A673 (cell line): ENCODE results near the gene ADGRF1. TPM values are rescaled to one million over a fixed set of nuclear protein-coding genes. Genes with fewer than 3 reads are reported as not detected.

ENCODE experiments used
- BruUV-seq: library from RNA; stranded (reverse); fragments of 400-500 nt; replicated peaks from 2 replicates; lab custom pipeline; 2021; lab: Mats Ljungman, UMichigan
- CTCF ChIA-PET: fragments of 300-600 bp; sonication (Branson Sonifier 250); formaldehyde crosslinking; loops from one replicate; lab custom pipeline; 2022; ENCODE audit warnings: antibody characterized with exemption; lab: Charles Lee
- POLR2A ChIA-PET: fragments of 300-600 bp; sonication (Branson Sonifier 250); formaldehyde crosslinking; loops from one replicate; lab custom pipeline; 2022; ENCODE audit warnings: antibody characterized with exemption; ENCODE audit not compliant: low non-redundant PET; lab: Charles Lee
- DNase-seq: peaks from one replicate; pipeline ENCODE4 v3.0.0-alpha.2; 2015; ENCODE audit warnings: low spot score
- H3K27ac ChIP-seq: fragments of 200-600 bp; sonication (generic); 2 replicates; pipeline ENCODE4 v1.5.1; 2016; ENCODE audit warnings: mixed run types, low read depth, mild to moderate bottlenecking, mixed read lengths, antibody characterized with exemption, low read length; ENCODE audit not compliant: poor library complexity, severe bottlenecking
- H3K27me3 ChIP-seq: fragments of 200-600 bp; sonication (generic); replicated peaks from 2 replicates; pipeline ENCODE4 v1.6.1; 2017; ENCODE audit warnings: mixed run types, low read depth, mild to moderate bottlenecking, mixed read lengths, antibody characterized with exemption, low read length; ENCODE audit not compliant: insufficient read depth, poor library complexity
- H3K36me3 ChIP-seq: fragments of 200-600 bp; sonication (generic); 2 replicates; pipeline ENCODE4 v1.6.1; 2016; ENCODE audit warnings: mixed run types, mild to moderate bottlenecking, mixed read lengths, antibody characterized with exemption, low read length; ENCODE audit not compliant: insufficient read depth, poor library complexity, severe bottlenecking
- H3K4me1 ChIP-seq: fragments of 200-600 bp; sonication (generic); 2 replicates; pipeline ENCODE4 v1.6.1; 2017; ENCODE audit warnings: mixed run types, mild to moderate bottlenecking, mixed read lengths, antibody characterized with exemption, low read length; ENCODE audit not compliant: insufficient read depth, poor library complexity, severe bottlenecking
- H3K4me3 ChIP-seq: fragments of 200-600 bp; sonication (generic); 2 replicates; pipeline ENCODE4 v1.5.1; 2016; ENCODE audit warnings: low read depth, mixed run types, mild to moderate bottlenecking, mixed read lengths, low read length; ENCODE audit not compliant: poor library complexity, severe bottlenecking
- H3K9me3 ChIP-seq: fragments of 200-600 bp; sonication (generic); 2 replicates; pipeline ENCODE4 v1.6.1; 2016; ENCODE audit warnings: mixed run types, low read depth, mild to moderate bottlenecking, mixed read lengths, antibody characterized with exemption, low read length; ENCODE audit not compliant: poor library complexity, severe bottlenecking
- EZH2 ChIP-seq: fragments of 200-600 bp; sonication (generic); IDR thresholded peaks from 2 replicates; pipeline ENCODE4 v1.6.1; 2017; ENCODE audit warnings: borderline replicate concordance, low read depth, mild to moderate bottlenecking, mixed read lengths, antibody characterized with exemption, low read length; ENCODE audit not compliant: poor library complexity, severe bottlenecking
- intact Hi-C: fragments of 100-400 bp; cut with micrococcal nuclease; formaldehyde crosslinking; loops from one replicate; pipeline ENCODE4 v1.10.0; 2022; ENCODE audit not compliant: unreplicated experiment
- total RNA-seq: library from RNA; stranded (reverse); gene quantifications from 2 replicates; pipeline ENCODE4 v1.2.3, GENCODE V29; 2021
- TF ChIP-seq, protein P1 (sequence below): fragments of 300-800, 200-600 bp; sonication (generic); conservative IDR thresholded peaks from 2 replicates; pipeline ENCODE4 v1.5.1; 2017; ENCODE audit warnings: low read depth, mild to moderate bottlenecking, antibody characterized with exemption, low read length, moderate library complexity, mixed read lengths

Gene ADGRF1
- total RNA-seq, 1 experiment from 2014 or later, result not detected

DNA sequence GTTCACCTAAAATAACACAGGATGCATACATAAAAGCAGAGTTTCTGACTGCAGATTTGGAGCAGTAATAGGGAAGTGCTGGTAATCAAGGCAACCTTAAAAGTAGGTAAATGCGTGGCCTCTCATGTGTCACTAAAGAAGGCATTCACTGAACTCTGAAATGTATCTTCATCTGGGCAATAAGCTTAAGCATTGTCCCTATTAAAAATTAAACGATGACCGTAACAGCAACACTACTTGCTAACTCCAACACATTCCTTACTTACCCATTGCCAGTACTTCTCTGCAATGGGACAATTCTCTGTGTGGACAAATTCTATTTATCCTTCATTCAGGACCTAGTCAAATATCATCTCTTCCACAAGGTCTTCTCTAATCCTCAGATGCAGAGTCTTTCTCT lies 19.9 kb downstream of the ADGRF1 start:
- ChIA-PET POLR2A (no interaction called here), CTCF (no interaction called here)
- intact Hi-C loops, result no loop called here
- Histone ChIP-seq H3K9me3 (no peaks in the 10 kb centered on the region), H3K27me3 (peaks cover 25% of the 10 kb centered on the region), H3K27ac (no peak overlapping the region), H3K36me3 (no peaks in the 10 kb centered on the region), H3K4me3 (no peak overlapping the region), H3K4me1 (no peaks in the 10 kb centered on the region)
- DNase-seq, result no peak
- no TSS peak for BruUV-seq
- TF ChIP-seq EZH2, result no peak
- TF ChIP-seq, protein P1, sequence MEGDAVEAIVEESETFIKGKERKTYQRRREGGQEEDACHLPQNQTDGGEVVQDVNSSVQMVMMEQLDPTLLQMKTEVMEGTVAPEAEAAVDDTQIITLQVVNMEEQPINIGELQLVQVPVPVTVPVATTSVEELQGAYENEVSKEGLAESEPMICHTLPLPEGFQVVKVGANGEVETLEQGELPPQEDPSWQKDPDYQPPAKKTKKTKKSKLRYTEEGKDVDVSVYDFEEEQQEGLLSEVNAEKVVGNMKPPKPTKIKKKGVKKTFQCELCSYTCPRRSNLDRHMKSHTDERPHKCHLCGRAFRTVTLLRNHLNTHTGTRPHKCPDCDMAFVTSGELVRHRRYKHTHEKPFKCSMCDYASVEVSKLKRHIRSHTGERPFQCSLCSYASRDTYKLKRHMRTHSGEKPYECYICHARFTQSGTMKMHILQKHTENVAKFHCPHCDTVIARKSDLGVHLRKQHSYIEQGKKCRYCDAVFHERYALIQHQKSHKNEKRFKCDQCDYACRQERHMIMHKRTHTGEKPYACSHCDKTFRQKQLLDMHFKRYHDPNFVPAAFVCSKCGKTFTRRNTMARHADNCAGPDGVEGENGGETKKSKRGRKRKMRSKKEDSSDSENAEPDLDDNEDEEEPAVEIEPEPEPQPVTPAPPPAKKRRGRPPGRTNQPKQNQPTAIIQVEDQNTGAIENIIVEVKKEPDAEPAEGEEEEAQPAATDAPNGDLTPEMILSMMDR, result no peak

DNA sequence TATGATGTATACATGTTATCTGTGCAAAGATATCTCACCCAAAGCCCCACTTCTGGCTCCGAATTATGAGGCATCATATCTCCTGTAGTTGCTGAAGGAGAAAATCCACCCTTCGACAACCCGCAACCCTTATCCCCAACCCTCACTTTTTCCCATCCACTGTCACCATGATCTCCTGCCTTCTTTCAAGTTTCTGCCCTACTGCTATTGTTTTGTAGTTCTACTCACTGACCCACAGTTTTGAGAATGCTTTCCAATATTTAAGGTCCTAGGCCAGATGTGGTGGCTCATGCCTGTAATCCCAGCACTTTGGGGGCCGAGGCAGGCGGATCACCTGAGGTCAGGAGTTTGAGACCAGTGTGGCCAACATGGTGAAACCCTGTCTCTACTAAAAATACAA lies 22.2 kb downstream of the ADGRF1 start:
- ChIA-PET CTCF (no interaction called here), POLR2A (no interaction called here)
- no TSS peak for BruUV-seq
- no peaks in the 10 kb centered on the region for H3K9me3 ChIP-seq
- TF ChIP-seq, protein P1, result no peak
- no peak for TF ChIP-seq EZH2
- H3K27me3 ChIP-seq, result peaks cover 25% of the 10 kb centered on the region
- no peak overlapping the region for H3K4me3 ChIP-seq
- H3K36me3 ChIP-seq, result no peaks in the 10 kb centered on the region
- intact Hi-C loops, result no loop called here
- no peak overlapping the region for H3K27ac ChIP-seq
- H3K4me1 ChIP-seq, result no peaks in the 10 kb centered on the region
- DNase-seq, result no peak

DNA sequence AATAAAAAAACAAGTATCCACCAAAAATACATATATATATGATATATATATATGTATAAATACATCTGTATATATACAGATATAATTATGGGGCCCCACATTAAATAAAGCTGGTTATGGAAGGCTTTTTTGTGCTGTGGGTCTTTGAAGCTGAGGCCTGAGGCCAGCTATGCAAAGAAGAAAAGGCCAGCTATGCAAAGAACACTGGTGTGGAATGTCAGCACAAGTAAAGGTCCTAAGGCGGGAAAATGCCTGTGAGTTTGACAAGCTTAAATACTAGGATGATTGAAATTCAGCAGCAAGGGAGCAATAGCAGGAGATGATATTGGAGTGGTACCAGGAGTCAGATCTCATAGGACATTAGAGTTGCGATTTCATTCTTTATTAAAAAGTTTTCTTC lies 25.2 kb downstream of the ADGRF1 start:
- TF ChIP-seq, protein P1, result no peak
- TF ChIP-seq EZH2, result no peak
- Histone ChIP-seq H3K4me3 (no peak overlapping the region), H3K36me3 (no peaks in the 10 kb centered on the region), H3K4me1 (no peaks in the 10 kb centered on the region), H3K27ac (no peak overlapping the region), H3K9me3 (no peaks in the 10 kb centered on the region), H3K27me3 (peaks cover 22% of the 10 kb centered on the region)
- DNase-seq, result no peak
- intact Hi-C loops, result no loop called here
- CTCF ChIA-PET, result no interaction called here
- BruUV-seq, result no TSS peak
- POLR2A ChIA-PET, result no interaction called here
